ENCODE measurements around the gene PTPRD.

PTPRD gene

GRCh38 chr9:9730174-9730573 lies 882.6 kb downstream of the PTPRD start:
- DNase-seq, result no peak

- DNase-seq, result no peak
Observed at GRCh38 chr9:9729082-9729481, 883.7 kb downstream of the PTPRD start.

GRCh38 chr9:9719373-9720112 lies 893.3 kb downstream of the PTPRD start:
- DNase-seq, result no peak

- no peak for DNase-seq
Observed at GRCh38 chr9:9718691-9719090, 894.1 kb downstream of the PTPRD start.

GRCh38 chr9:9679433-9679832 lies 933.4 kb downstream of the PTPRD start:
- DNase-seq, result no peak

- no peak for DNase-seq
Observed at GRCh38 chr9:9674461-9674860, 938.3 kb downstream of the PTPRD start.

GRCh38 chr9:9670454-9670853 lies 942.3 kb downstream of the PTPRD start:
- DNase-seq, result no peak

- no peak for DNase-seq
Observed at GRCh38 chr9:9645006-9645405, 967.8 kb downstream of the PTPRD start.

GRCh38 chr9:9631284-9631683 lies 981.5 kb downstream of the PTPRD start:
- no peak for DNase-seq

- DNase-seq, result no peak
Observed at GRCh38 chr9:9625248-9625647, 987.6 kb downstream of the PTPRD start.

GRCh38 chr9:9623506-9623905 lies 989.3 kb downstream of the PTPRD start:
- no peak for DNase-seq

- no peak for DNase-seq
Observed at GRCh38 chr9:9621355-9621940, 991.4 kb downstream of the PTPRD start.

GRCh38 chr9:9620736-9621135 lies 992.1 kb downstream of the PTPRD start:
- DNase-seq, result no peak

GRCh38 chr9:9615086-9615485 lies 997.7 kb downstream of the PTPRD start:
- DNase-seq, result no peak

- DNase-seq, result no peak
Observed at GRCh38 chr9:9614607-9615006, 998.2 kb downstream of the PTPRD start.

- no peak for DNase-seq
Observed at GRCh38 chr9:9612755-9613154, 1000.0 kb downstream of the PTPRD start.

GRCh38 chr9:9612270-9612669 lies 1000.5 kb downstream of the PTPRD start:
- DNase-seq, result peak; percentile 66

GRCh38 chr9:9605681-9606080 lies 1007.1 kb downstream of the PTPRD start:
- no peak for DNase-seq

GRCh38 chr9:9603345-9603744 lies 1009.5 kb downstream of the PTPRD start:
- no peak for DNase-seq

GRCh38 chr9:9598723-9599122 lies 1014.1 kb downstream of the PTPRD start:
- DNase-seq, result no peak

- no peak for DNase-seq
Observed at GRCh38 chr9:9592104-9592503, 1020.7 kb downstream of the PTPRD start.

- no peak for DNase-seq
Observed at GRCh38 chr9:9585920-9586319, 1026.9 kb downstream of the PTPRD start.

GRCh38 chr9:9574080-9574479 lies 1038.7 kb downstream of the PTPRD start:
- no peak for DNase-seq

GRCh38 chr9:9565700-9566099 lies 1047.1 kb downstream of the PTPRD start:
- no peak for DNase-seq

GRCh38 chr9:9563817-9564216 lies 1049.0 kb downstream of the PTPRD start:
- DNase-seq, result peak; percentile 97

Measured in DMS79 (cell line).